ENCODE results near the gene DXO. TPM values are rescaled to one million over a fixed set of nuclear protein-coding genes. Genes with fewer than 3 reads are reported as not detected.
"Not testable (repeated sequence)": the region's sequence is repeated elsewhere in the genome, so short reads cannot be mapped to it uniquely, and the experiment has no call there.

Gene DXO
- total and polyA plus RNA-seq, 3 experiments from 2014 or later, result 13.8 to 16.8 (median 15.8) TPM

DNA sequence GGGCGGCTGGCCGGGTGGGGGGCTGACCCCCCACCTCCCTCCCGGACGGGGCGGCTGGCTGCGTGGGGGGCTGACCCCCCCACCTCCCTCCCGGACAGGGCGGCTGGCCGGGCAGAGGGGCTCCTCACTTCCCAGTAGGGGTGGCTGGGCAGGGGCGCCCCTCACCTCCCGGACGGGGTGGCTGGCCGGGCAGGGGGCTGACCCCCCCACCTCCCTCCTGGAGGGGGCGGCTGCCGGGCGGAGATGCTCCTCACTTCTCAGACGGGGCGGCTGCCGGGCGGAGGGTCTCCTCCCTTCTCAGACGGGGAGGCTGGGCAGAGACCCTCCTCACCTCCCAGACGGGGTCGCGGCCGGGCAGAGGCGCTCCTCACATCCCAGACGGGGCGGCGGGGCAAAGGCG is 4.1 kb upstream of the DXO start:
- H3K4me3 ChIP-seq (ENCODE audit: low read length); H3K27me3 Mint-ChIP-seq; H3K9me3 Mint-ChIP-seq; POLR2A ChIA-PET; H3K27me3 ChIP-seq (ENCODE audit: insufficient read depth, low read length, poor library complexity, severe bottlenecking); H3K4me3 Mint-ChIP-seq; H3K27ac ChIP-seq (ENCODE audit: low read depth, low read length); H3K27ac Mint-ChIP-seq; H3K9me3 ChIP-seq (ENCODE audit: low read length); H3K36me3 ChIP-seq (ENCODE audit: insufficient read depth, low read length); CTCF ChIA-PET: not testable (repeated sequence)
- Mint-ChIP-seq H3K36me3 (peaks cover 0 to 28% (median 7%) of the 10 kb centered on the region in 3 donors), H3K4me1 (peaks cover 25 to 42% (median 37%) of the 10 kb centered on the region in 3 donors)
- H3K4me1 ChIP-seq (ENCODE audit: insufficient read depth, low read length), result peaks cover 36% of the 10 kb centered on the region
- peak in 1 of 5 donors; percentile 46 for DNase-seq

DNA sequence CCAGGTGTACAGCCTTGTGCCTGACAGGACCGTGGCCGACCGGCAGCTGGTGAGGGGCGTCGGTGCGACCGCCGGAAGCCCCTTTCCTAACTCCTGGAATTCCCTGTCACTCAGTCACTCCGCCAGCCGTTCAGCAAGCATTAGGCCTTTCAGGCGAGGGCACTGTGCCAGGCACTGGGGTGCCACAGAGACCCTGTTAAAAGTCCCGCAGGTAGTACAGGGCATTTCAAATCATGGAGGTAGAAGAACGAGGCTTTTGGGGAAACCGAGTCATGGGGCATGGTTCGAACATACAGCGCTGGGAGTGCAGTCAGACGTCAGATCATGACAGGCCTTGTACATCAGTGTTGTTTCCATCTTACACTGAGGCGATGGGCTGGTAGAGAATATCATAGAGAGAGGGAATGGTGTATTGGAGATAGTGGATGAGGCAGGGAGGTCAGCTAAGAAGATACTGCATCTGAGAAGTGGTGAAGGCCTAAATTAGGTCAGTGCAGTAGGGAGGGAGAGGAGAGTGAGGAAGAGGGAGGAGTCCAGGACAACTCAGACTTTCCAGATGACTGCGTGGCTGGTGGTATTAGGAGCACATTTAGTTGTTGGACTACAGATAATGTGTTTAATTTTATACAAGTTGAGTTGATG is 892 bp upstream of the DXO start:
- Mint-ChIP-seq H3K36me3 (peaks cover 0 to 47% (median 7%) of the 10 kb centered on the region in 3 donors), H3K27me3 (peaks cover 0 to 10% of the 10 kb centered on the region in 2 donors), H3K4me1 (peaks cover 34 to 49% (median 43%) of the 10 kb centered on the region in 3 donors), H3K27ac (peak overlapping the region; percentile 100), H3K9me3 (no peaks in the 10 kb centered on the region), H3K4me3 (peak overlapping the region; percentile 97 to 99 (median 98))
- Histone ChIP-seq H3K27me3 (ENCODE audit: insufficient read depth, low read length, poor library complexity, severe bottlenecking) (no peaks in the 10 kb centered on the region), H3K4me1 (ENCODE audit: insufficient read depth, low read length) (peaks cover 30% of the 10 kb centered on the region), H3K27ac (ENCODE audit: low read depth, low read length) (peak overlapping the region; percentile 100), H3K4me3 (ENCODE audit: low read length) (peak overlapping the region; percentile 93), H3K9me3 (ENCODE audit: low read length) (no peaks in the 10 kb centered on the region), H3K36me3 (ENCODE audit: insufficient read depth, low read length) (peaks cover 14% of the 10 kb centered on the region)
- POLR2A ChIA-PET, result interaction anchor here (0.7 to 6.3 kb wide), 5 partner anchors 15 to 312 kb away, joined by 3 to 71 read pairs (median 3); partner anchors contain the start of genes ABHD16A, C6orf47, HSPA1A and HSPA1L
- CTCF ChIA-PET, result interaction anchor here (1.2 to 1.4 kb wide), 2 partner anchors 20 to 22 kb away, joined by 3 to 6 read pairs; no protein-coding TSS in a partner anchor
- no peak for DNase-seq

DNA sequence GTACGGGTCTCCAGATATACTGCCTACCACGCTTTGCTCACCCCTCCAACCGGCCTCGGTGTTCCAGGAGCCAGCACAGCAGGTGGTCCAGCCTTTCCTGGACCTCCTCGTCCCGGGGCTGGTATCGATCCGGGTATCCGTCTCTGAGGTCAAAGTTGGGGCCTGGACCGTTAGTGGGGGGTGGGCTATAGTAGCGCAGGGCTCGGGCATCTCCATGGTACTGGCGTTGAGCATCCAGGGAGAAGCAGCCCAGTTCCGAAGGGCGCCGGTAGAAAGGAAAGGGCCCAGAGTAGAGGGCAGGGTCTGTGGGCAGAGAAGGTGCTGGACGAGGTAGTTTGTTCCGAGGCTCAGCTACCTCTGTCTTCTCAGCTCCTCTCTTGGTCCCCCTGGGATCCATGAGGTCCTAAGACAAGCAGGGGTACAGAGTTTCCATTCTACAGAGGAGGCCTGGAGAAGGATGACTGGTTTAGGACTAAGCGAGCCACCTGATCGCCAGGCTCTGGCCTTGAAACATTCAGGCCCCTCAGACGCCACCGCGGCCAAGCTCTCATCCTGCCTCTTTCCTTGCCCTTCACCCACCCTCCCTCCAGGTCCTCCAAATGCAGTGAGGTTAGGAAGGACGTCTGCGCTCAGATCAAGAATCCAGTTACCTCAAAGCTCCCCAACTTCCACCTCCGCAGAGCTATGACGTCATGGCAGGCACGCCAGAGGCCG is 502 bp downstream of the DXO start:
- Mint-ChIP-seq H3K36me3 (peaks cover 0 to 58% (median 9%) of the 10 kb centered on the region in 3 donors), H3K27ac (peak overlapping the region; percentile 100)
- POLR2A ChIA-PET, result interaction anchor here (0.7 to 6.3 kb wide), 10 partner anchors 13 to 1905 kb away, joined by 3 to 71 read pairs (median 3); partner anchors contain the start of genes ABHD16A, C6orf47, CSNK2B and EHMT2

DNA sequence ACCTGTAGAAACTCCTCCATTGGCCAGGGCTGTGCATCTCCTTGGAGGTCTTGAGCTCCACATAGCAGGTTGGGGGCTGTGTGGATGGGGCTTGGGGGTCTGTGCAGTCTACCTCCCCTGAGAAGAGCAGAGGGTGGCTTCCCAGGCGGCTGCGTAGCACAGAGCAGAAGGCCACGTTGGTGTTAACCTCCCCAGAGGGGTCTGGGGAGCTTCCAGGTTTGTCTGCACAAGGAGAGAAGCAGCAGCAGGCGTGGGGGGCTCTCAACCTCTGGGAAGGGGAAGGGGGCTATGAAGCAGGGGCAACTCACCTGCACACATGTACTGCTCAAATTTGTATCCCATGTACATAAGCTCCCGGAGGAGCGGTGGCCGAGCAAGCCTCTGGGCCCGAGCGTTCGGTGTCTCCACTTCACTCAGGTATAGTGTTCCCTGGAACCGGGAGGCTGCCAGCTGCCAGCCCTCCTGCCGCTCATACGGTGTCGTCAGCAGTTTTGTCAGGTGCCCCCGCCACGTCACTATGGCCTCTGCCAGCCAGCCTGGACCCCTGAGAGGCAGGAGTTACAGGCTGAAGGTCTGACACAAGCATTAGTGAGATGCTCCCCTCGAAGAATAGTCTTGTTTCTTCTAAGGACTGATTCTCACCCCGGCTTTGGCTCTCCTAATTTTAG is 1.2 kb downstream of the DXO start:
- peak in 1 of 5 donors; percentile 52 for DNase-seq
- H3K4me3 Mint-ChIP-seq, result peak overlapping the region; percentile 87 to 99 (median 98)
- no peak overlapping the region for H3K4me3 ChIP-seq (ENCODE audit: low read length)
- peaks cover 32 to 49% (median 43%) of the 10 kb centered on the region in 3 donors for H3K4me1 Mint-ChIP-seq
- H3K27ac Mint-ChIP-seq, result peak overlapping the region; percentile 100
- peaks cover 0 to 10% of the 10 kb centered on the region in 2 donors for H3K27me3 Mint-ChIP-seq
- peaks cover 0 to 65% (median 9%) of the 10 kb centered on the region in 3 donors for H3K36me3 Mint-ChIP-seq
- H3K27ac ChIP-seq (ENCODE audit: low read depth, low read length), result peak overlapping the region; percentile 100
- no peaks in the 10 kb centered on the region for H3K9me3 ChIP-seq (ENCODE audit: low read length)
- H3K9me3 Mint-ChIP-seq, result no peaks in the 10 kb centered on the region
- peaks cover 34% of the 10 kb centered on the region for H3K36me3 ChIP-seq (ENCODE audit: insufficient read depth, low read length)
- peaks cover 30% of the 10 kb centered on the region for H3K4me1 ChIP-seq (ENCODE audit: insufficient read depth, low read length)
- ChIA-PET CTCF (interaction anchor here (0.8 to 1.9 kb wide), 3 partner anchors 11 to 18 kb away, joined by 3 to 8 read pairs (median 4); partner anchors contain the start of gene SKIC2), POLR2A (interaction anchor here (1.8 to 6.3 kb wide), 3 partner anchors 13 to 268 kb away, joined by 6 to 71 read pairs (median 7); partner anchors contain the start of genes ABHD16A, EHMT2, NELFE and SKIC2)
- H3K27me3 ChIP-seq (ENCODE audit: insufficient read depth, low read length, poor library complexity, severe bottlenecking), result no peaks in the 10 kb centered on the region

More for the DNA sequence above, 502 bp downstream of the DXO start:
- Mint-ChIP-seq H3K4me3 (peak overlapping the region; percentile 97 to 99 (median 98)), H3K9me3 (no peaks in the 10 kb centered on the region), H3K27me3 (peaks cover 0 to 10% of the 10 kb centered on the region in 2 donors), H3K4me1 (peaks cover 32 to 49% (median 43%) of the 10 kb centered on the region in 3 donors)
- H3K9me3 ChIP-seq (ENCODE audit: low read length), result no peaks in the 10 kb centered on the region
- peaks cover 28% of the 10 kb centered on the region for H3K36me3 ChIP-seq (ENCODE audit: insufficient read depth, low read length)
- peak overlapping the region; percentile 100 for H3K27ac ChIP-seq (ENCODE audit: low read depth, low read length)
- H3K27me3 ChIP-seq (ENCODE audit: insufficient read depth, low read length, poor library complexity, severe bottlenecking), result no peaks in the 10 kb centered on the region
- H3K4me1 ChIP-seq (ENCODE audit: insufficient read depth, low read length), result peaks cover 30% of the 10 kb centered on the region
- CTCF ChIA-PET, result interaction anchor here (0.7 to 1.9 kb wide), 4 partner anchors 10 to 20 kb away, joined by 3 to 8 read pairs (median 3); partner anchors contain the start of gene SKIC2
- peak overlapping the region; percentile 93 for H3K4me3 ChIP-seq (ENCODE audit: low read length)
- DNase-seq, result peak in 1 of 5 donors; percentile 45

DNA sequence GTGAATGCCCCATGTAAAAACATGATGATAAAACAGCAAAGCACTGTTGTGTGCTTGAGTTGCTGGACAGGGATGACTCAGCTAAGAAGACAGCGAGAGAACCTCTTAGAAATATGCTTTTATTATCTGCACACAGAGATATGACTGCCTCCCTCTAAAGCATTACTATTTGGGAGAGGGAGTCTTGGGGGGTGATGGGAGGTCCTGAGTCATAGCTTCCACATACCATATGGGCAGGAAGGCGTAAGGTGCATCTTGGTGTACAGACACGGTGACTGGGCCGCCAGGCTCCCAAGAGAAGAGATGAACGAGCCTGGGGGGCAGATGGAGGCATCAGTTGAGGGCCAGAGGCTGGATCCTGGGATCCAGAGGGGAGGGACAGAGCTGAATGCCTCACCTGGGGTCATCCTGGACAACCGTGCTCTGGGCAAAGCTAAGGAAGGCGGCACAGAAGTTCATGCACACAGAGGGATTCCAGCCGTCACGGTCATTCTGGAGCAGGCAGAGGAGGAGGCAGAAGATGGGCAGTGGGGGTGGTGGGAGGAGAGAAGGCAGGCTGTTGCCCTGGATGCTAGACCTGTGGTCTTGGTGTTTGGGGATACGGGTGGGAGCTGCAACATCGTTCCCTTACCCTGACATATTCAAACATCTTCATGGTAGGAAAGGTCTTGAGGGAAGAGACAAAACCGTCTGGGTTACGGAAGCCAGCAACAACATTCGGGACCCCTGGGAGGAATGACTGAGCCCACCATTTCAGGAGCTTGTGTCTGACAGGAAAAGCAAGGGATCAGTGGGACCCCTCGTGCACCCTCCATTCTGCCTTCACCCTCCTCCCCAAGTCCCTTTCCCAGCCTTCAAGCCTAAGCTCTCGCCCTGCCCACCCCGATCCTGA is 2.0 kb downstream of the DXO start:
- DNase-seq, result peak in 1 of 5 donors; percentile 46
- Histone ChIP-seq H3K4me3 (ENCODE audit: low read length) (no peak overlapping the region), H3K27me3 (ENCODE audit: insufficient read depth, low read length, poor library complexity, severe bottlenecking) (no peaks in the 10 kb centered on the region), H3K9me3 (ENCODE audit: low read length) (no peaks in the 10 kb centered on the region), H3K36me3 (ENCODE audit: insufficient read depth, low read length) (peaks cover 42% of the 10 kb centered on the region), H3K4me1 (ENCODE audit: insufficient read depth, low read length) (peaks cover 30% of the 10 kb centered on the region), H3K27ac (ENCODE audit: low read depth, low read length) (peak overlapping the region; percentile 100)
- peaks cover 32 to 49% (median 43%) of the 10 kb centered on the region in 3 donors for H3K4me1 Mint-ChIP-seq
- peaks cover 0 to 71% (median 11%) of the 10 kb centered on the region in 3 donors for H3K36me3 Mint-ChIP-seq
- H3K27me3 Mint-ChIP-seq, result peaks cover 0 to 10% of the 10 kb centered on the region in 2 donors
- peak overlapping the region; percentile 92 to 100 (median 100) for H3K27ac Mint-ChIP-seq
- no peaks in the 10 kb centered on the region for H3K9me3 Mint-ChIP-seq
- ChIA-PET CTCF (interaction anchor here (0.8 to 1.9 kb wide), 2 partner anchors 11 to 17 kb away, joined by 4 to 8 read pairs; partner anchors contain the start of gene SKIC2), POLR2A (interaction anchor here (2.0 to 6.3 kb wide), 2 partner anchors 12 to 72 kb away, joined by 6 to 71 read pairs; partner anchors contain the start of genes EHMT2, NELFE and SKIC2)
- H3K4me3 Mint-ChIP-seq, result peak overlapping the region; percentile 34 to 99 (median 87)

DNA sequence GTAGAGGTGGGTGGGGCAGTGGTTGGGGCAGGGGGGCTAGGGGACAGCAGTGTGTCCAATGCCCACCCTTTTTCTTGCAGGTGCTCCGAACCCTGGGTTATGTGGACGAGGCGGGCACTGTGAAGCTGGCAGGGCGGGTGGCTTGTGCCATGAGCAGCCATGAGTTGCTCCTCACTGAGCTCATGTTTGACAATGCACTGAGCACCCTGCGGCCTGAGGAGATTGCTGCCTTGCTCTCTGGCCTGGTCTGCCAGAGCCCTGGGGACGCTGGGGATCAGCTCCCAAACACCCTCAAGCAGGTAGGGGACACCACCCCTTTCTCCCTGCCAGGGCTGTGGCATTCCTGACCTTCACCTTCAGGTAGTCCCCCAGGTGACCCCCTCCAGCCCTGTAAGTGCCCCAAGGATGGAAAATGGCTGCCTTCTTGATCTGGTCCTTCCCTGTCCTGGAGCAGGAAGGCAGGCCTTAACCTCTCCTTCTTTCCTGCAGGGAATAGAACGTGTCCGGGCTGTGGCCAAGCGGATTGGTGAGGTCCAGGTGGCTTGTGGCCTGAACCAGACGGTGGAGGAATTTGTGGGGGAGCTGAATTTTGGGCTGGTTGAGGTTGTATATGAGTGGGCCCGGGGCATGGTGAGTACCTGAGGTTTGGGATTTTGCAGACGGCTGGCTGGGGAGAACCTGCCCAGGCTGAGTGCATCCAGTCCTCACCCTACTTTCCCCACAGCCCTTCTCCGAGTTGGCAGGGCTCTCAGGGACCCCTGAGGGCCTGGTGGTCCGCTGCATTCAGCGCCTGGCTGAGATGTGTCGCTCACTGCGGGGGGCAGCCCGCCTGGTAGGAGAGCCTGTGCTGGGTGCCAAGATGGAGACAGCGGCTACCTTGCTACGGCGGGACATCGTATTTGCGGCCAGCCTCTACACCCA is 2.9 kb downstream of the DXO start:
- H3K9me3 Mint-ChIP-seq, result no peaks in the 10 kb centered on the region
- POLR2A ChIA-PET, result interaction anchor here (6.3 kb wide), 1 partner anchor 11 kb away, joined by 71 read pairs; the partner anchor contains the start of genes NELFE and SKIC2
- peaks cover 49% of the 10 kb centered on the region for H3K36me3 ChIP-seq (ENCODE audit: insufficient read depth, low read length)
- peaks cover 30 to 45% (median 43%) of the 10 kb centered on the region in 3 donors for H3K4me1 Mint-ChIP-seq
- H3K4me3 Mint-ChIP-seq, result peak overlapping the region in 3 of 7 donors; percentile 57 to 98 (median 87)
- peak overlapping the region; percentile 100 for H3K27ac ChIP-seq (ENCODE audit: low read depth, low read length)
- H3K27ac Mint-ChIP-seq, result peak overlapping the region; percentile 44 to 100 (median 100)
- no peaks in the 10 kb centered on the region for H3K9me3 ChIP-seq (ENCODE audit: low read length)
- H3K36me3 Mint-ChIP-seq, result peaks cover 0 to 78% (median 11%) of the 10 kb centered on the region in 3 donors
- H3K4me1 ChIP-seq (ENCODE audit: insufficient read depth, low read length), result peaks cover 30% of the 10 kb centered on the region
- H3K4me3 ChIP-seq (ENCODE audit: low read length), result no peak overlapping the region
- H3K27me3 ChIP-seq (ENCODE audit: insufficient read depth, low read length, poor library complexity, severe bottlenecking), result no peaks in the 10 kb centered on the region
- CTCF ChIA-PET, result no interaction called here
- peak in 1 of 5 donors; percentile 44 for DNase-seq
- H3K27me3 Mint-ChIP-seq, result peaks cover 0 to 10% of the 10 kb centered on the region in 2 donors
